ENCODE data around the gene FAM187B. TPM values are rescaled to one million over a fixed set of nuclear protein-coding genes. Genes with fewer than 3 reads are reported as not detected.

Gene FAM187B
- total and polyA plus RNA-seq, 2 of the 4 experiments (the other 2 are of a cell fraction): not detected

GRCh38 chr19:35262101-35262761 is 33.7 kb upstream of the FAM187B start:
- WGBS, 2 experiments (ENCODE audit: extremely low coverage in 2 of 2, insufficient read length in 1 of 2): 83% methylated on average over 5 of the region's 17 CpGs; no CpG with 5 or more reads in 1 of the 2 experiments
- Histone ChIP-seq H3K4me3 (ENCODE audit: insufficient read depth, low read depth, low read length) (no peak overlapping the region), H2AK9ac (replicated peaks; ENCODE audit: low read depth, low read length, poor library complexity) (no peak overlapping the region), H3K27me3 (ENCODE audit: control insufficient read depth, insufficient read depth, low read length) (peaks cover 9% of the 10 kb centered on the region), H3K9me3 (ENCODE audit: control insufficient read depth, insufficient read depth, low read length) (no peaks in the 10 kb centered on the region), H4K20me1 (ENCODE audit: insufficient read depth, low read length) (no peaks in the 10 kb centered on the region), H3K9me1 (ENCODE audit: insufficient read depth, low read length) (peaks cover 8% of the 10 kb centered on the region), H2BK20ac (ENCODE audit: low read depth, low read length) (no peak overlapping the region), H4K91ac (ENCODE audit: insufficient read depth, low read depth, low read length) (no peak overlapping the region), H4K5ac (ENCODE audit: low read depth, low read length) (no peak overlapping the region), H2BK120ac (ENCODE audit: low read depth, low read length) (no peak overlapping the region), H3K4me2 (ENCODE audit: low read depth, low read length) (no peak overlapping the region), H3K4ac (ENCODE audit: low read depth, low read length) (no peak overlapping the region), H2AFZ (replicated peaks; ENCODE audit: low read length, poor library complexity) (no peak overlapping the region), H2AK5ac (ENCODE audit: low read depth, low read length) (no peak overlapping the region), H2BK15ac (ENCODE audit: low read depth, low read length) (no peak overlapping the region), H3K79me1 (ENCODE audit: low read depth in 1 of 2, low read length in 2 of 2) (peaks cover 0 to 13% of the 10 kb centered on the region in 2 experiments; a peak in 2 of 4 replicates), H3K4me1 (ENCODE audit: control insufficient read depth, insufficient read depth, low read length) (peaks cover 7% of the 10 kb centered on the region), H3K14ac (replicated peaks; ENCODE audit: low read depth, low read length) (no peak overlapping the region), H4K8ac (ENCODE audit: low read depth in 2 of 2, low read length in 2 of 2) (no peak overlapping the region), H3K56ac (ENCODE audit: extremely low read depth, insufficient read depth, low read length) (no peak overlapping the region), H3K23ac (ENCODE audit: low read depth, low read length) (no peak overlapping the region), H3K27ac (ENCODE audit: insufficient read depth, low read length) (no peak overlapping the region), H2BK5ac (ENCODE audit: low read depth, low read length, poor library complexity, severe bottlenecking) (no peak overlapping the region), H3K36me3 (ENCODE audit: control insufficient read depth, insufficient read depth, low read length) (no peaks in the 10 kb centered on the region), H3K9ac (ENCODE audit: low read depth, low read length) (no peak overlapping the region), H3K18ac (ENCODE audit: low read depth, low read length) (no peak overlapping the region)
- CTCF ChIA-PET: interaction anchor here (0.7 kb wide), 1 partner anchor 210 kb away, joined by 3 read pairs; no protein-coding TSS in a partner anchor
- dilution Hi-C loops (cut with HindIII; ENCODE audit: low sequenced_read_pairs, unreplicated experiment): no loop called here
- no peak for ATAC-seq (ENCODE audit: low read depth)
- no peak for TF ChIP-seq CEBPB (IDR thresholded peaks at IDR 0.05; ENCODE audit: low read depth, low read length)
- TF ChIP-seq MXI1 (IDR thresholded peaks at IDR 0.05; ENCODE audit: borderline replicate concordance, low read depth, low read length): no peak
- TF ChIP-seq CTCF (conservative IDR thresholded peaks at IDR 0.05; ENCODE audit: low read depth, low read length): no peak
- no peak for TF ChIP-seq ELK1 (IDR thresholded peaks at IDR 0.05; ENCODE audit: borderline replicate concordance, low read depth, low read length)
- TF ChIP-seq NFE2L2 (IDR thresholded peaks at IDR 0.05; ENCODE audit: low read depth, low read length): no peak
- no peak for TF ChIP-seq BHLHE40 (IDR thresholded peaks at IDR 0.05; ENCODE audit: low read depth, low read length)
- no peak for TF ChIP-seq RAD21 (IDR thresholded peaks at IDR 0.05; ENCODE audit: low read length)
- no peak for TF ChIP-seq MAZ (IDR thresholded peaks at IDR 0.05; ENCODE audit: borderline replicate concordance, low read depth, low read length)
- DNase-seq: no peak
- in situ Hi-C loops (cut with MboI; ENCODE audit: low sequenced_read_pairs): no loop called here
- no TSS peak for BruUV-seq (replicated peaks)
- intact Hi-C loops (cut with micrococcal nuclease): no loop called here
- POLR2A ChIA-PET (ENCODE audit: unreplicated experiment): no interaction called here
